HG03103 (cell line): Measurements from ENCODE around the gene DAPP1.
A peak's percentile ranks its signal among the peaks of the same experiment; 100 is the strongest.

Source experiments
- ATAC-seq: cut with Tn5 transposase; IDR thresholded peaks from one replicate; pipeline ENCODE4 v1.9.1; 2021; ENCODE audit warnings: low read depth; ENCODE audit not compliant: unreplicated experiment

DAPP1 gene

GRCh38 chr4:99893839-99894160 is 77.2 kb downstream of the DAPP1 start:
- no peak for ATAC-seq

- ATAC-seq = peak; percentile 99
Measured at GRCh38 chr4:99894161-99894997, 77.8 kb downstream of the DAPP1 start, which contains the start of gene LAMTOR3. TSS of gene LAMTOR3 (minus strand) at chr4:99894427. CDS start at chr4:99893963, 464 bp downstream.

- no peak for ATAC-seq
Measured at GRCh38 chr4:99894998-99895397, 78.4 kb downstream of the DAPP1 start.

GRCh38 chr4:99915449-99915848 is 98.8 kb downstream of the DAPP1 start:
- no peak for ATAC-seq

- ATAC-seq = no peak
Measured at GRCh38 chr4:99917575-99917974, 100.9 kb downstream of the DAPP1 start.

GRCh38 chr4:99918656-99919055 is 102.0 kb downstream of the DAPP1 start:
- no peak for ATAC-seq
